HPDE6-E6E7 (cell line): ENCODE data around the gene MMS22L.
A peak's percentile ranks its signal among the peaks of the same experiment; 100 is the strongest.
"Not testable (repeated sequence)": the region's sequence is repeated elsewhere in the genome, so short reads cannot be mapped to it uniquely, and the experiment has no call there.

Source experiments
- DNase-seq: peaks from one replicate; pipeline ENCODE4 v3.0.0; 2011; ENCODE audit warnings: missing footprints; ENCODE audit errors: extremely low spot score

Gene MMS22L

GRCh38 chr6:97240222-97240621, 42.8 kb downstream of the MMS22L start:
- peak; percentile 22 for DNase-seq

GRCh38 chr6:97231911-97232310, 51.1 kb downstream of the MMS22L start:
- no peak for DNase-seq

- no peak for DNase-seq
These were observed 60.1 kb downstream of the MMS22L start for GRCh38 chr6:97222903-97223302.

GRCh38 chr6:97218912-97219311, 64.1 kb downstream of the MMS22L start:
- DNase-seq: no peak

- DNase-seq: peak; percentile 5
These were observed 67.8 kb downstream of the MMS22L start for GRCh38 chr6:97215157-97215769.

- no peak for DNase-seq
These were observed 68.3 kb downstream of the MMS22L start for GRCh38 chr6:97214671-97215070.

- no peak for DNase-seq
These were observed 75.6 kb downstream of the MMS22L start for GRCh38 chr6:97207383-97207782.

- no peak for DNase-seq
These were observed 77.0 kb downstream of the MMS22L start for GRCh38 chr6:97205966-97206365.

- DNase-seq: no peak
These were observed 79.7 kb downstream of the MMS22L start for GRCh38 chr6:97203343-97203742.

GRCh38 chr6:97198046-97198565, 84.9 kb downstream of the MMS22L start:
- DNase-seq: no peak

- no peak for DNase-seq
These were observed 87.9 kb downstream of the MMS22L start for GRCh38 chr6:97195117-97195516.

- no peak for DNase-seq
These were observed 93.2 kb downstream of the MMS22L start for GRCh38 chr6:97189767-97190166.

GRCh38 chr6:97187951-97188350, 95.1 kb downstream of the MMS22L start:
- DNase-seq: no peak

- DNase-seq: peak; percentile 13
These were observed 96.5 kb downstream of the MMS22L start for GRCh38 chr6:97186416-97186999.

GRCh38 chr6:97177905-97178304, 105.1 kb downstream of the MMS22L start:
- DNase-seq: no peak

GRCh38 chr6:97176468-97176867, 106.5 kb downstream of the MMS22L start:
- no peak for DNase-seq

- no peak for DNase-seq
These were observed 107.2 kb downstream of the MMS22L start for GRCh38 chr6:97175806-97176205.

GRCh38 chr6:97174471-97174870, 108.5 kb downstream of the MMS22L start:
- no peak for DNase-seq

GRCh38 chr6:97160280-97160679, 122.7 kb downstream of the MMS22L start:
- DNase-seq: no peak

- DNase-seq: not testable (repeated sequence)
These were observed 127.6 kb downstream of the MMS22L start for GRCh38 chr6:97155447-97155846.

- DNase-seq: no peak
These were observed 129.0 kb downstream of the MMS22L start for GRCh38 chr6:97154015-97154414.

GRCh38 chr6:97151601-97152000, 131.4 kb downstream of the MMS22L start:
- no peak for DNase-seq

GRCh38 chr6:97150932-97151331, 132.1 kb downstream of the MMS22L start:
- DNase-seq: peak; percentile 19

- DNase-seq: no peak
These were observed 135.6 kb downstream of the MMS22L start for GRCh38 chr6:97147421-97147820.
